ENCODE data around the gene SLC16A14. TPM values are rescaled to one million over a fixed set of nuclear protein-coding genes. Genes with fewer than 3 reads are reported as not detected.

The SLC16A14 gene
- total RNA-seq, 1 donor from 2014 or later = 18.9 TPM

Other genes with a start within 250 kb of the SLC16A14 start
- gene TRIP12, start 146.9 kb downstream of the SLC16A14 start, total RNA-seq = 261 and 272 TPM in 2 replicates
- 3.7 and 4.8 TPM in 2 replicates for gene FBXO36, start 146.4 kb downstream of the SLC16A14 start, total RNA-seq
- gene SP110, start 151.1 kb upstream of the SLC16A14 start, total RNA-seq = 23.6 and 24.1 TPM in 2 replicates
- 0.65 and 1.0 TPM in 2 replicates for gene SP140, start 156.8 kb upstream of the SLC16A14 start, total RNA-seq

All from osteocyte (in vitro differentiated cells).